OCI-LY1 (cell line): ENCODE measurements around the gene CREG2.

Experiments used
- EZH2 ChIP-seq: fragments of 200-600 bp; sonication (generic), shearing (Covaris generic); IDR thresholded peaks from 2 replicates; pipeline ENCODE4 v1.8.0; 2017; ENCODE audit warnings: borderline replicate concordance, mixed run types, mild to moderate bottlenecking, antibody characterized with exemption, low read length, moderate library complexity, mixed read lengths
- TF ChIP-seq, protein P1 (sequence below): fragments of 200-600 bp; sonication (generic), shearing (Covaris generic); IDR thresholded peaks from 2 replicates; pipeline ENCODE4 v1.5.1; 2017; ENCODE audit warnings: mild to moderate bottlenecking, antibody characterized with exemption, low read length, moderate library complexity, mixed read lengths

DNA sequence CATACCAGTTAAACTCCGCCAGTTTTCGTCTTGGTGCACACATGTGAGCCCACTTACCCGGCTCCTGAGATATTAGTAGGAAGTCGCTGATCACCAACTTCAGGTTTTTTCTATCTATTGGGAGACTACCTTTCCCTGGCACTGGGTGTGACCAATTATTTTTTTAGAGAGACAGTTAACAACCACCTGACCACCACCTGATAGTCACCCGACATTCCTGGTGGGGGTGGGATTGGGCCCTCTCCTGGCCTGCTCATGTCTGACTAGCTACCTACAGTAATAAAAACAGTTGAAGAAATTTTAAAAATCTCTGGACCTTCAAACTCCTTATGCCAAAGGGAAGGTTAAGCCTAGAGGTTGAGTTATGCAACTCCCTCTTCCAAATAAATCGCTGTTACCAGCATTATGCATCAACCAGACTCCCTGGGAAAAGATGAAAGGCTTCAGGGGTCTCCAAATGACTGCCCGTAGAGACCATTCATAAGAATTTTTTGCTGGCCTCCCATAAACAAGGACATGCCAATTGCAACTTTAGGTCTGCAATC lies 27.8 kb downstream of the CREG2 start:
- TF ChIP-seq, protein P1, sequence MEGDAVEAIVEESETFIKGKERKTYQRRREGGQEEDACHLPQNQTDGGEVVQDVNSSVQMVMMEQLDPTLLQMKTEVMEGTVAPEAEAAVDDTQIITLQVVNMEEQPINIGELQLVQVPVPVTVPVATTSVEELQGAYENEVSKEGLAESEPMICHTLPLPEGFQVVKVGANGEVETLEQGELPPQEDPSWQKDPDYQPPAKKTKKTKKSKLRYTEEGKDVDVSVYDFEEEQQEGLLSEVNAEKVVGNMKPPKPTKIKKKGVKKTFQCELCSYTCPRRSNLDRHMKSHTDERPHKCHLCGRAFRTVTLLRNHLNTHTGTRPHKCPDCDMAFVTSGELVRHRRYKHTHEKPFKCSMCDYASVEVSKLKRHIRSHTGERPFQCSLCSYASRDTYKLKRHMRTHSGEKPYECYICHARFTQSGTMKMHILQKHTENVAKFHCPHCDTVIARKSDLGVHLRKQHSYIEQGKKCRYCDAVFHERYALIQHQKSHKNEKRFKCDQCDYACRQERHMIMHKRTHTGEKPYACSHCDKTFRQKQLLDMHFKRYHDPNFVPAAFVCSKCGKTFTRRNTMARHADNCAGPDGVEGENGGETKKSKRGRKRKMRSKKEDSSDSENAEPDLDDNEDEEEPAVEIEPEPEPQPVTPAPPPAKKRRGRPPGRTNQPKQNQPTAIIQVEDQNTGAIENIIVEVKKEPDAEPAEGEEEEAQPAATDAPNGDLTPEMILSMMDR: no peak
- TF ChIP-seq EZH2: no peak
